Astrocyte (in vitro differentiated cells and primary cell): ENCODE results near the gene TMOD1.
"Not testable (repeated sequence)": the region's sequence is repeated elsewhere in the genome, so short reads cannot be mapped to it uniquely, and the experiment has no call there.

Source experiments
- EZH2 ChIP-seq: IDR thresholded peaks from 2 replicates; pipeline ENCODE4 v1.6.1; 2012; ENCODE audit warnings: mild to moderate bottlenecking, low read length, inconsistent platforms; ENCODE audit not compliant: insufficient read depth
- TF ChIP-seq, protein P1 (sequence below): IDR thresholded peaks from 2 replicates; pipeline ENCODE4 v1.5.1; 2011; ENCODE audit warnings: low read depth, mild to moderate bottlenecking, inconsistent platforms, low read length, moderate library complexity; ENCODE audit not compliant: insufficient read depth

DNA sequence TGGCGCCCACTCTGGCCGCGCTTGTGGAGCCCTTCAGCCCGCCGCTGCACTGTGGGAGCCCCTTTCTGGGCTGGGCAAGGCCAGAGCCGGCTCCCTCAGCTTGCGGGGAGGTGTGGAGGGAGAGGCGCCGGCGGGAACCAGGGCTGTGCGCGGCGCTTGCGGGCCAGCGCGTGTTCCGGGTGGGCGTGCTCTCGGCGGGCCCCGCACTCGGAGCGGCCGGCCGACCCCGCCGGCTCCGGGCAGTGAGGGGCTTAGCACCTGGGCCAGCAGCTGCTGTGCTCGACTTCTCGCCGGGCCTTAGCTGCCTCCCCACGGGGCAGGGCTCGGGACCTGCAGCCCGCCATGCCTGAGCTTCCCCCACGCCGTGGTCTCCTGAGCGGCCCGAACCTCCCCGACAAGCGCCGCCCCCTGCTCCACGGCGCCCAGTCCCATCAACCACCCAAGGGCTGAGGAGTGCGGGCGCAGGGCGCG is 72.7 kb downstream of the TMOD1 start:
- TF ChIP-seq EZH2, result not testable (repeated sequence)
- TF ChIP-seq, protein P1, sequence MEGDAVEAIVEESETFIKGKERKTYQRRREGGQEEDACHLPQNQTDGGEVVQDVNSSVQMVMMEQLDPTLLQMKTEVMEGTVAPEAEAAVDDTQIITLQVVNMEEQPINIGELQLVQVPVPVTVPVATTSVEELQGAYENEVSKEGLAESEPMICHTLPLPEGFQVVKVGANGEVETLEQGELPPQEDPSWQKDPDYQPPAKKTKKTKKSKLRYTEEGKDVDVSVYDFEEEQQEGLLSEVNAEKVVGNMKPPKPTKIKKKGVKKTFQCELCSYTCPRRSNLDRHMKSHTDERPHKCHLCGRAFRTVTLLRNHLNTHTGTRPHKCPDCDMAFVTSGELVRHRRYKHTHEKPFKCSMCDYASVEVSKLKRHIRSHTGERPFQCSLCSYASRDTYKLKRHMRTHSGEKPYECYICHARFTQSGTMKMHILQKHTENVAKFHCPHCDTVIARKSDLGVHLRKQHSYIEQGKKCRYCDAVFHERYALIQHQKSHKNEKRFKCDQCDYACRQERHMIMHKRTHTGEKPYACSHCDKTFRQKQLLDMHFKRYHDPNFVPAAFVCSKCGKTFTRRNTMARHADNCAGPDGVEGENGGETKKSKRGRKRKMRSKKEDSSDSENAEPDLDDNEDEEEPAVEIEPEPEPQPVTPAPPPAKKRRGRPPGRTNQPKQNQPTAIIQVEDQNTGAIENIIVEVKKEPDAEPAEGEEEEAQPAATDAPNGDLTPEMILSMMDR, result not testable (repeated sequence)
